ENCODE measurements around the gene HOXA7. TPM values are rescaled to one million over a fixed set of nuclear protein-coding genes. Genes with fewer than 3 reads are reported as not detected.

Gene HOXA7
- total RNA-seq, 1 experiment from 2014 or later: 7.5 TPM

DNA sequence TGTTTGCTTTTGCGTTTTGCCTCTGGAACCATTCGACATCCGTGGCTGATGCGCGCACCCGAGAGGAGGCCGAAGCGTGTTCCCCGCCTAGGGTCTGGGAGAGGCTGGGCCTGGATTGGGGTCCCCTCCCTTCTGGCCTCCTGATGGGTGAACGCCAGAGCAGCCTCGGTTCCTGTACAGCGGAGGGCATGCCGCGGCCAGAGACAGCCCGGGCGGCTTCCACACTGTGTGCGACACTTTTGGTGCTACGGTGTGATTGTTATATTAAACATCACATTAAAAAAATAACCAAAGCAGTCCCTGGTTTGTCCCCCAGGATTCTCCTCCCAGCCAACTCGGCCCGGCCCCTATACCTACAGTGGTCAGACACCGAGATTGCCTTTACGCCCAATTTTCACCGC, 3.7 kb upstream of the HOXA7 start:
- Histone ChIP-seq H3K36me3 (ENCODE audit: insufficient read depth, low read length) (no peaks in the 10 kb centered on the region), H3K9me2 (replicated peaks; ENCODE audit: insufficient read depth, low read length) (no peaks in the 10 kb centered on the region), H2AFZ (ENCODE audit: low read length) (peak overlapping the region; percentile 100), H3K4me2 (ENCODE audit: low read depth, low read length, poor library complexity, severe bottlenecking) (peak overlapping the region; percentile 100), H3K9me3 (ENCODE audit: low read length) (no peaks in the 10 kb centered on the region), H3K27ac (ENCODE audit: low read length) (no peak overlapping the region), H4K20me1 (ENCODE audit: insufficient read depth, low read depth, low read length) (no peaks in the 10 kb centered on the region), H3K9ac (ENCODE audit: low read length) (peak overlapping the region; percentile 74), H3K27me3 (ENCODE audit: low read length) (no peaks in the 10 kb centered on the region), H3K4me1 (ENCODE audit: low read length) (peaks cover 38% of the 10 kb centered on the region), H3K4me3 (ENCODE audit: low read length) (peak overlapping the region; percentile 85), H3K79me2 (ENCODE audit: low read length) (no peaks in the 10 kb centered on the region)
- no peak for DNase-seq

GRCh38 chr7:27159266-27160144, 3.0 kb upstream of the HOXA7 start:
- no peak overlapping the region for H3K27ac ChIP-seq (ENCODE audit: low read length)
- peaks cover 44% of the 10 kb centered on the region for H3K4me1 ChIP-seq (ENCODE audit: low read length)
- no peaks in the 10 kb centered on the region for H3K9me3 ChIP-seq (ENCODE audit: low read length)
- no peaks in the 10 kb centered on the region for H4K20me1 ChIP-seq (ENCODE audit: insufficient read depth, low read depth, low read length)
- peak overlapping the region; percentile 85; the same call in 1 of the 2 replicates for H3K4me3 ChIP-seq (ENCODE audit: low read length)
- H3K9ac ChIP-seq (ENCODE audit: low read length): no peak overlapping the region
- no peaks in the 10 kb centered on the region for H3K79me2 ChIP-seq (ENCODE audit: low read length)
- no peak for DNase-seq
- H3K9me2 ChIP-seq (replicated peaks; ENCODE audit: insufficient read depth, low read length): no peaks in the 10 kb centered on the region
- no peaks in the 10 kb centered on the region for H3K27me3 ChIP-seq (ENCODE audit: low read length)
- no peak overlapping the region for H2AFZ ChIP-seq (ENCODE audit: low read length)
- H3K4me2 ChIP-seq (ENCODE audit: low read depth, low read length, poor library complexity, severe bottlenecking): peak overlapping the region; percentile 100
- H3K36me3 ChIP-seq (ENCODE audit: insufficient read depth, low read length): no peaks in the 10 kb centered on the region

GRCh38 chr7:27158436-27159265, 2.2 kb upstream of the HOXA7 start:
- Histone ChIP-seq H3K9ac (ENCODE audit: low read length) (no peak overlapping the region), H2AFZ (ENCODE audit: low read length) (no peak overlapping the region), H3K27ac (ENCODE audit: low read length) (no peak overlapping the region), H3K4me2 (ENCODE audit: low read depth, low read length, poor library complexity, severe bottlenecking) (no peak overlapping the region), H3K9me2 (replicated peaks; ENCODE audit: insufficient read depth, low read length) (no peaks in the 10 kb centered on the region), H3K4me1 (ENCODE audit: low read length) (peaks cover 48% of the 10 kb centered on the region), H4K20me1 (ENCODE audit: insufficient read depth, low read depth, low read length) (no peaks in the 10 kb centered on the region), H3K9me3 (ENCODE audit: low read length) (no peaks in the 10 kb centered on the region), H3K36me3 (ENCODE audit: insufficient read depth, low read length) (no peaks in the 10 kb centered on the region), H3K79me2 (ENCODE audit: low read length) (no peaks in the 10 kb centered on the region), H3K27me3 (ENCODE audit: low read length) (no peaks in the 10 kb centered on the region), H3K4me3 (ENCODE audit: low read length) (no peak overlapping the region)
- no peak for DNase-seq

DNA sequence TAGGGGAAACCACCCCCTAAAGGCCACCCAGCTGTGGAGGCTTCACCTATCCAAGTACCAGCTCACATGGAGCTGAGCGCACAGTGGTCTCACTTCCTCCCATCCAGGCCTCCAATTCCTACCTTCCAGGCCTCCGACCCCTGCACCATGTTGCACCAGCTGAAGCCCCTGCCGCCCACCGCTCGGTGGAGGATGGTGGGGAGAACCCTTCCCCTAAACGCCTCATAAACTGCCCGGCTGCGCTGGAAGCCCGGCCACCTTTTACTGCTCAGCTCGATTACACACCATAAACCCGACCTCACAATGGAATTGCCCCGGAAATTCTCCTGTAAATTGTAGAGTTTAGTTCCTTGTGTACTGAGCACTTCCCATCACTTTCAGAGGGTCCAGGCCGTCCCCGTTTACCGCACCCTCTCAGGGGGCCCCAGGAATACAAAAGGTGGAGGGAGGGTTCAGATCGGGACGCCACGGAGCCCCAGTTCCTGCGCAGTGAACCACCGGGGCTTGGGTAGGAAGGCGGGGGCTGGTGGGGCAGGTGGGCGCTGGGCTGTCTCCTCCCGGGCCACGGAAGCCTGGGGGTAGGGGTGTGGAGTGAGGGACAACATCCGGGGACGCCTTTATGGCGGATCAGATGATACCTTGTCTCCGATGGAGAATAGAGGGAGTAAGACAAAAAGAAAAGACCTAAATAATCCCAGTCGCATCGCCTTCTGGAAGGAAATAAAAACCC, 1.4 kb upstream of the HOXA7 start:
- no peak overlapping the region for H3K9ac ChIP-seq (ENCODE audit: low read length)
- H2AFZ ChIP-seq (ENCODE audit: low read length): no peak overlapping the region
- DNase-seq: no peak
- no peaks in the 10 kb centered on the region for H3K79me2 ChIP-seq (ENCODE audit: low read length)
- no peaks in the 10 kb centered on the region for H4K20me1 ChIP-seq (ENCODE audit: insufficient read depth, low read depth, low read length)
- no peak overlapping the region for H3K4me3 ChIP-seq (ENCODE audit: low read length)
- H3K27me3 ChIP-seq (ENCODE audit: low read length): no peaks in the 10 kb centered on the region
- no peaks in the 10 kb centered on the region for H3K36me3 ChIP-seq (ENCODE audit: insufficient read depth, low read length)
- H3K27ac ChIP-seq (ENCODE audit: low read length): no peak overlapping the region
- H3K4me1 ChIP-seq (ENCODE audit: low read length): peaks cover 48% of the 10 kb centered on the region
- H3K9me2 ChIP-seq (replicated peaks; ENCODE audit: insufficient read depth, low read length): no peaks in the 10 kb centered on the region
- H3K4me2 ChIP-seq (ENCODE audit: low read depth, low read length, poor library complexity, severe bottlenecking): no peak overlapping the region
- no peaks in the 10 kb centered on the region for H3K9me3 ChIP-seq (ENCODE audit: low read length)

GRCh38 chr7:27156916-27157701, 634 bp upstream of the HOXA7 start:
- no peaks in the 10 kb centered on the region for H3K79me2 ChIP-seq (ENCODE audit: low read length)

DNA sequence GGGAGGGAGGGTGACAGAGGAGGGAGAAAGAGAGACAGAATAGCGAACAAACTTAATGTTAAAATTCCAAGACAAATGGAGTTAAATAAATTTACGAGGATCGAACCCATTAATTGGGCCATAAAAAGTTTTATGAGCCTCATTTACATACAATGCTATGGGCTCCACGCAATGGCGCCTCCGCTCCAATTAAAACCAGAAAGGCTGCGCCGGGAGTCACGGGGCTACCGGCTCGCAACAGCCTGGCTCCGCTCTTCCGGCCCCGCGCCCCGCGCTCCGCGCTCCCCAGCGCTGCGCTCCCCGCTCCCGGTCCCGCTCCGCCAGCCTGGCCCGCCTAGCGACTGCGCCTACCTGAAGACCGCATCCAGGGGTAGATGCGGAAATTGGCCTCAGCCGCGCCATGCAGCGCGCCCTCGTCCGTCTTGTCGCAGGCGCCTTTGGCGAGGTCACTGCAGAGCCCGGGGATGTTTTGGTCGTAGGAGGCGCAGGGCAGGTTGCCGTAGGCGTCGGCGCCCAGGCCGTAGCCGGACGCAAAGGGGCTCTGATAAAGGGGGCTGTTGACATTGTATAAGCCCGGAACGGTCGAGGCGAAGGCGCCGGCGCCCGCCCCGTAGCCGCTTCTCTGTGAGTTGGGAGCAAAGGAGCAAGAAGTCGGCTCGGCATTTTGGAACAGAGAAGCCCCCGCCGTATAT, 513 bp downstream of the HOXA7 start:
- peak overlapping the region; percentile 77 for H3K4me2 ChIP-seq (ENCODE audit: low read depth, low read length, poor library complexity, severe bottlenecking)
- H3K9me3 ChIP-seq (ENCODE audit: low read length): no peaks in the 10 kb centered on the region
- peak overlapping the region; percentile 78 for H3K9ac ChIP-seq (ENCODE audit: low read length)
- H3K27ac ChIP-seq (ENCODE audit: low read length): peak overlapping the region; percentile 75
- no peaks in the 10 kb centered on the region for H4K20me1 ChIP-seq (ENCODE audit: insufficient read depth, low read depth, low read length)
- H3K79me2 ChIP-seq (ENCODE audit: low read length): no peaks in the 10 kb centered on the region
- H3K4me3 ChIP-seq (ENCODE audit: low read length): peak overlapping the region; percentile 69
- H3K9me2 ChIP-seq (replicated peaks; ENCODE audit: insufficient read depth, low read length): no peaks in the 10 kb centered on the region
- H3K36me3 ChIP-seq (ENCODE audit: insufficient read depth, low read length): no peaks in the 10 kb centered on the region
- peaks cover 52% of the 10 kb centered on the region for H3K4me1 ChIP-seq (ENCODE audit: low read length)
- peak; percentile 86 for DNase-seq
- H2AFZ ChIP-seq (ENCODE audit: low read length): peak overlapping the region; percentile 96
- no peaks in the 10 kb centered on the region for H3K27me3 ChIP-seq (ENCODE audit: low read length)

More at GRCh38 chr7:27156916-27157701, 634 bp upstream of the HOXA7 start:
- peak overlapping the region; percentile 77 for H3K4me2 ChIP-seq (ENCODE audit: low read depth, low read length, poor library complexity, severe bottlenecking)
- peak; percentile 44 for DNase-seq
- H2AFZ ChIP-seq (ENCODE audit: low read length): peak overlapping the region; percentile 96; the same call in 1 of the 2 replicates
- H3K27ac ChIP-seq (ENCODE audit: low read length): no peak overlapping the region
- peak overlapping the region; percentile 69 for H3K4me3 ChIP-seq (ENCODE audit: low read length)
- peak overlapping the region; percentile 78 for H3K9ac ChIP-seq (ENCODE audit: low read length)
- H3K4me1 ChIP-seq (ENCODE audit: low read length): peaks cover 50% of the 10 kb centered on the region
- H3K27me3 ChIP-seq (ENCODE audit: low read length): no peaks in the 10 kb centered on the region
- no peaks in the 10 kb centered on the region for H3K9me3 ChIP-seq (ENCODE audit: low read length)
- no peaks in the 10 kb centered on the region for H4K20me1 ChIP-seq (ENCODE audit: insufficient read depth, low read depth, low read length)
- no peaks in the 10 kb centered on the region for H3K9me2 ChIP-seq (replicated peaks; ENCODE audit: insufficient read depth, low read length)
- H3K36me3 ChIP-seq (ENCODE audit: insufficient read depth, low read length): no peaks in the 10 kb centered on the region
